WTC11 (cell line): ENCODE measurements around the gene LCN1.

Source experiments
- ATF2 ChIP-seq: sonication (generic); formaldehyde crosslinking; IDR thresholded peaks from 2 replicates; pipeline ENCODE4 v1.8.1; 2022; ENCODE audit warnings: low read depth, missing genetic modification reagents, borderline replicate concordance
- CTCF ChIP-seq: fragments of 200-600 bp; IDR thresholded peaks from 2 replicates; pipeline ENCODE4 v1.8.0; 2022; ENCODE audit warnings: antibody characterized with exemption
- SP1 ChIP-seq: sonication (generic); formaldehyde crosslinking; conservative IDR thresholded peaks from 2 replicates; pipeline ENCODE4 v1.8.1; 2022; ENCODE audit warnings: missing genetic modification reagents
- TCF7 ChIP-seq: sonication (generic); formaldehyde crosslinking; IDR thresholded peaks from 2 replicates; pipeline ENCODE4 v1.8.0; 2022; ENCODE audit warnings: mild to moderate bottlenecking, low read depth, missing genetic modification reagents, moderate library complexity
- ZBTB43 ChIP-seq: sonication (generic); formaldehyde crosslinking; IDR thresholded peaks from 2 replicates; pipeline ENCODE4 v1.8.1; 2023; ENCODE audit warnings: mild to moderate bottlenecking, missing genetic modification reagents

- no peak for TF ChIP-seq CTCF
- TF ChIP-seq ATF2 (CRISPR knock-in tag): no peak
- TF ChIP-seq SP1 (CRISPR knock-in tag): no peak
- no peak for TF ChIP-seq TCF7
- TF ChIP-seq ZBTB43: no peak
Observed at GRCh38 chr9:135566552-135566951, 45.3 kb downstream of the LCN1 start.
